Spleen (tissue), 7 donors: ENCODE results near the gene SYNE2.

ENCODE experiments used
- CTCF ChIP-seq, 11 experiments: fragments of 200-600 bp in 7 of 11; fragments of 450-650 bp in 4 of 11; sonication (generic) in 4 of 11; IDR thresholded peaks in 8 of 11; conservative IDR thresholded peaks in 3 of 11; 1 replicate in 7 of 11; 2 replicates in 4 of 11; pipeline versions ENCODE4 v1.4.0 to v1.8.0; 2016 to 2021; ENCODE audit warnings: antibody characterized with exemption in 11 of 11, inconsistent platforms in 4 of 11, mild to moderate bottlenecking in 1 of 11
- POLR2A ChIP-seq, 3 donors: fragments of 450-650 bp; IDR thresholded peaks; one replicate each; pipeline ENCODE4 v1.5.1; 2017; ENCODE audit warnings: antibody characterized with exemption in 3 of 3, mild to moderate bottlenecking in 1 of 3
- donor health status: DM: no; HTN: no; CAD: no; lungs with moderate emphysema.
- donor health status: DM: no; HTN: no; CAD: no.
- donor health status: DM: no; HTN: no; CAD: no.

DNA sequence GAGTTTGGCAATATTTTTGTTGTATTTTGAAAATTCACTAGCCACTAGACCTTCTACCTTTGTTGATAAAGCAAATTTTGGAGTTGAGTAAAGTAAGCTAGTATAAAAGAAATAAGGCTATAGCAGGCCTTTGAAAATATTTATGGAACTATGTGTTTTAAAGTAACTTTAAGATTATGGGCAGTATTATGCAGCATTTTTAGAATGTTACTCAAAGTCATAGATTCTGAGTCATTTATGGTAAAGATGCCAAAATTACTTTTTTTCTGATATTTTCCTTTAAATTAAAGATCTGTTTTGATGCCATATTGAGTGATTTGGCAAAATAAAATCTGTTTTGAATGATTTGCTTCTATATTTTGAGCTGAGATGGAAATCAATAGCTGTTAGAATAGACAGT is 57.2 kb downstream of the SYNE2 start:
- TF ChIP-seq POLR2A (IDR thresholded peaks at IDR 0.05) (no peak), CTCF (IDR thresholded peaks at IDR 0.05 in 8 of 11, conservative IDR thresholded peaks at IDR 0.05 in 3 of 11) (no peak)
